ENCODE results near the gene ISX. TPM values are rescaled to one million over a fixed set of nuclear protein-coding genes. Genes with fewer than 3 reads are reported as not detected.

ISX gene
- total and polyA plus RNA-seq, 8 donors, result 0.55 to 53.0 TPM; not detected in 6

DNA sequence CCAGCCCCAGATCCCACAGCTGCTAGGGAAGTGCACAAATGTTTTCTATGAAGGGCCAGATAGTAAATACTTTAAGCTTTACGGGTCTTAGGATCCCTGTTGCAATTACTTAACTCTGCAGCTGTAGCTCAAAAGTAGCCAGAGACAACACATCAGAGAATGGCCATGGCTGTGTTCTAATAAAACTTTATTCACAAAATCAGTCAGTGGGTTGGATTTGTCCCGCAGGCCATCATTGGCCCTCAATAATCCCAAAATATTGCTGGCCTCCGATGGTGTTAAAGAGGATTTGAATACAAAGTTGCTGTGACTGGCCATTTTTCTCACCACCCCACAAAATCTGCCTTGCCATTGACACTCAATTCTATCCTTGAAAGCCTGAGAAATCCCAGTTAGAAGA lies 49.6 kb downstream of the ISX start:
- Histone ChIP-seq H3K9me3 (no peaks in the 10 kb centered on the region), H3K27me3 (no peaks in the 10 kb centered on the region), H3K27ac (no peak overlapping the region), H3K4me3 (no peak overlapping the region), H3K4me1 (no peaks in the 10 kb centered on the region), H3K36me3 (no peaks in the 10 kb centered on the region)
- no peak for DNase-seq
- 76 to 94% (median 89%) methylated on average over 3 of the region's 3 CpGs for WGBS, 5 donors
- intact Hi-C loops (cut with DNase I; ENCODE audit: low total_unique reads), result no loop called here
- TF ChIP-seq, protein P1, sequence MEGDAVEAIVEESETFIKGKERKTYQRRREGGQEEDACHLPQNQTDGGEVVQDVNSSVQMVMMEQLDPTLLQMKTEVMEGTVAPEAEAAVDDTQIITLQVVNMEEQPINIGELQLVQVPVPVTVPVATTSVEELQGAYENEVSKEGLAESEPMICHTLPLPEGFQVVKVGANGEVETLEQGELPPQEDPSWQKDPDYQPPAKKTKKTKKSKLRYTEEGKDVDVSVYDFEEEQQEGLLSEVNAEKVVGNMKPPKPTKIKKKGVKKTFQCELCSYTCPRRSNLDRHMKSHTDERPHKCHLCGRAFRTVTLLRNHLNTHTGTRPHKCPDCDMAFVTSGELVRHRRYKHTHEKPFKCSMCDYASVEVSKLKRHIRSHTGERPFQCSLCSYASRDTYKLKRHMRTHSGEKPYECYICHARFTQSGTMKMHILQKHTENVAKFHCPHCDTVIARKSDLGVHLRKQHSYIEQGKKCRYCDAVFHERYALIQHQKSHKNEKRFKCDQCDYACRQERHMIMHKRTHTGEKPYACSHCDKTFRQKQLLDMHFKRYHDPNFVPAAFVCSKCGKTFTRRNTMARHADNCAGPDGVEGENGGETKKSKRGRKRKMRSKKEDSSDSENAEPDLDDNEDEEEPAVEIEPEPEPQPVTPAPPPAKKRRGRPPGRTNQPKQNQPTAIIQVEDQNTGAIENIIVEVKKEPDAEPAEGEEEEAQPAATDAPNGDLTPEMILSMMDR (IDR thresholded peaks at IDR 0.05), result no peak
- TF ChIP-seq POLR2AphosphoS5 (IDR thresholded peaks at IDR 0.05) (no peak), POLR2A (IDR thresholded peaks at IDR 0.05) (no peak), EP300 (IDR thresholded peaks at IDR 0.05) (no peak)

DNA sequence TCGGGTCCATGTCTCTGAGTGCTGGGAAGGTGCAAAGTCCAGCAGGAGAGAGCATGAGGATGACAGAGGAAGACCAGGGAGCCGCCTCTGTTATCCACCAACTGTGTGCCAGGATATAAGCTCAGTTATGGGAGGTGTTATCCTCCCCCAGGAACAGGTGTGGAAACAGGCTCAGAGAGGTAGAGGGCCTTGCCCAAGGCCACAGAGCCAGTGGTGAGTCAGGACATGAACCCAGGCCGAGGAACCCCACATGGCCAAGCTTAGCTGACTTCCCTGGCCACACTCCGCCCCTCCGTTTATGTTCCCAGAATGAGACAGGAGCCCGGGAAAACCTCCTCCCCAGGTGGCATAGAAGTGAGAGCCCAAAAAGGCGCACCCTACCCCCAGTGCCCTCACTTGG lies 50.3 kb downstream of the ISX start:
- Histone ChIP-seq H3K36me3 (no peaks in the 10 kb centered on the region), H3K27ac (no peak overlapping the region), H3K9me3 (no peaks in the 10 kb centered on the region), H3K4me1 (no peaks in the 10 kb centered on the region), H3K27me3 (no peaks in the 10 kb centered on the region), H3K4me3 (no peak overlapping the region)
- no peak for TF ChIP-seq POLR2A (IDR thresholded peaks at IDR 0.05)
- no peak for TF ChIP-seq EP300 (IDR thresholded peaks at IDR 0.05)
- no peak for TF ChIP-seq POLR2AphosphoS5 (IDR thresholded peaks at IDR 0.05)
- no peak for DNase-seq
- intact Hi-C loops (cut with DNase I; ENCODE audit: low total_unique reads), result no loop called here
- 72 to 84% (median 76%) methylated on average over 5 to 7 of the region's 7 CpGs for WGBS, 5 donors

DNA sequence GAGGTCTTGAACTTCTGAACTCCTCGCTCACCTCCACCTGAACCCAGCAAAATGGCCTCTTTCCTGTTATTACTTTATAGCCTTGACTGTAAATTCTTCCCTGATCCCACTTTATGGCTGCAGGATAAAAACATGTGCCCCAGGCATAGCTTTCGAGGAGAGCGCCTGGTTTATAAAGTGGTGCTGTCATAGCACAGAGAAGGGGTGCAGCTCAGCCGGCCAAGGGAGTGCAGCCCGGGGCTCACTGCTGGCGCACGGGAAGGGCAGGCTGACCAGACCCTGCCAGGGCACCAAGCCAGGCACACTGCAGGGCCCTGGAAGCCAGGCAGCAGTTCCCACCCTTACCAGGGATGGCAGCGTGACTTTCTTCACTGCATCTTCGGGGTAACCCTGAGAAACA lies 50.9 kb downstream of the ISX start:
- no peak overlapping the region for H3K27ac ChIP-seq
- DNase-seq, result no peak
- no peak overlapping the region for H3K4me3 ChIP-seq
- H3K36me3 ChIP-seq, result no peaks in the 10 kb centered on the region
- H3K27me3 ChIP-seq, result no peaks in the 10 kb centered on the region
- no peak for TF ChIP-seq EP300 (IDR thresholded peaks at IDR 0.05)
- no peak for TF ChIP-seq POLR2A (IDR thresholded peaks at IDR 0.05)
- TF ChIP-seq, protein P1 (IDR thresholded peaks at IDR 0.05), result no peak
- TF ChIP-seq POLR2AphosphoS5 (IDR thresholded peaks at IDR 0.05), result no peak
- WGBS, 5 donors, result 68 to 83% (median 79%) methylated on average over 8 to 9 of the region's 9 CpGs
- intact Hi-C loops (cut with DNase I; ENCODE audit: low total_unique reads), result no loop called here
- H3K4me1 ChIP-seq, result no peaks in the 10 kb centered on the region
- H3K9me3 ChIP-seq, result no peaks in the 10 kb centered on the region

DNA sequence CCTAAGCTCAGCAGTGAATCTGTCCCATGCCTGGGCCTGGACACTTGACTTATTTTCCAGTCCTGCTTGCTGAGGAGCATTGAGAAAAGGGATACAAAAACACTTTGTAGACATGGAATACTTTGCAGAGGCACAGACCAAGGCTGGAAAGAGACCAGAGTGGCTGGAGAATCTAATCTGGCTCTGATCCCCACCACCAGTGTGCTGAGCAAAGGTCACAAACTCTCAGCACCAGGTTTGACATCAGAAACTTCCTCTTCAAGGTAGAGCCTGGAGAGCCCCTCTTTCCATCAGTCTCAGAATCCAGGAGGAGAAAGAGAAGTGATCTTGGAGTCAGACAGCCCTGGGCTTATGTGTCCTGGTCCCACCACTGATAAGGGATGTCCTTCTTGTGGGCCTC lies 53.5 kb downstream of the ISX start:
- Histone ChIP-seq H3K27me3 (peaks cover 0 to 6% (median 0%) of the 10 kb centered on the region in 3 donors), H3K4me1 (no peaks in the 10 kb centered on the region), H3K27ac (no peak overlapping the region), H3K4me3 (no peak overlapping the region), H3K36me3 (no peaks in the 10 kb centered on the region), H3K9me3 (no peaks in the 10 kb centered on the region)
- TF ChIP-seq POLR2AphosphoS5 (IDR thresholded peaks at IDR 0.05), result no peak
- TF ChIP-seq, protein P1 (IDR thresholded peaks at IDR 0.05), result no peak
- TF ChIP-seq EP300 (IDR thresholded peaks at IDR 0.05), result no peak
- no peak for TF ChIP-seq POLR2A (IDR thresholded peaks at IDR 0.05)
- intact Hi-C loops (cut with DNase I; ENCODE audit: low total_unique reads), result no loop called here
- no peak for DNase-seq

DNA sequence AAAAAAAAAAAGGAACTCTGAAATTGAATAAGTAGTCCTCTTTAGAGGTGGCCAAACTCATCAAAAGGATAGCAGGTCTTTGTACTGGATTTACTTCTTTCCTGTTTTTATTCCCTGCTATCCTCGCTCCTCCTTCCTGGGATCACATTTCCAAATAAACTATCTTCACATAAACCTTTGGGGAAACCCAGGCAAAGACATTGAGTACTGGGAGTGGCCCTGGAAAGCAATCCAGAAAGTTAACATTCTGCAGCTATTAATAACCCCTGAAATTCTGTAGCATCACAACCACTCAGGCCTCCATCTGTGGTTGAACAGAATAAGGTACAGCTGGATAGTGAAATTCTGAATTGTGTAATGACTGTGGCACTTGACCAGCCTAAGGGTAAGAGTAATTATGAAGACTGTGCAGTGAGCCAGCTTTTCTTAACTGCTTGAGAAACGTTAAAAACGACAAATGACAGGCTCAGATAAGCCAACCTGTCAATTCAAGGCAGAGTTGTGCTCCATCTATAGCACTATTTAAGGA lies 58.8 kb downstream of the ISX start:
- no peaks in the 10 kb centered on the region for H3K9me3 ChIP-seq
- no peak overlapping the region for H3K27ac ChIP-seq
- H3K4me3 ChIP-seq, result no peak overlapping the region
- intact Hi-C loops (cut with DNase I; ENCODE audit: low total_unique reads), result no loop called here
- H3K27me3 ChIP-seq, result peaks cover 0 to 39% (median 0%) of the 10 kb centered on the region in 3 donors
- TF ChIP-seq POLR2A (IDR thresholded peaks at IDR 0.05) (no peak), POLR2AphosphoS5 (IDR thresholded peaks at IDR 0.05) (no peak), EP300 (IDR thresholded peaks at IDR 0.05) (no peak)
- TF ChIP-seq, protein P1 (IDR thresholded peaks at IDR 0.05), result no peak
- DNase-seq, result no peak
- no peaks in the 10 kb centered on the region for H3K36me3 ChIP-seq
- H3K4me1 ChIP-seq, result no peaks in the 10 kb centered on the region
- 34 to 57% (median 49%) methylated on average over 3 of the region's 3 CpGs for WGBS, 5 donors

Data from stomach (tissue), 9 donors.